Measurements from ENCODE around the gene IQCC. TPM values are rescaled to one million over a fixed set of nuclear protein-coding genes. Genes with fewer than 3 reads are reported as not detected.

IQCC gene
- total RNA-seq, 4 donors from 2014 or later, result 0.88 to 8.3 (median 2.6) TPM

DNA sequence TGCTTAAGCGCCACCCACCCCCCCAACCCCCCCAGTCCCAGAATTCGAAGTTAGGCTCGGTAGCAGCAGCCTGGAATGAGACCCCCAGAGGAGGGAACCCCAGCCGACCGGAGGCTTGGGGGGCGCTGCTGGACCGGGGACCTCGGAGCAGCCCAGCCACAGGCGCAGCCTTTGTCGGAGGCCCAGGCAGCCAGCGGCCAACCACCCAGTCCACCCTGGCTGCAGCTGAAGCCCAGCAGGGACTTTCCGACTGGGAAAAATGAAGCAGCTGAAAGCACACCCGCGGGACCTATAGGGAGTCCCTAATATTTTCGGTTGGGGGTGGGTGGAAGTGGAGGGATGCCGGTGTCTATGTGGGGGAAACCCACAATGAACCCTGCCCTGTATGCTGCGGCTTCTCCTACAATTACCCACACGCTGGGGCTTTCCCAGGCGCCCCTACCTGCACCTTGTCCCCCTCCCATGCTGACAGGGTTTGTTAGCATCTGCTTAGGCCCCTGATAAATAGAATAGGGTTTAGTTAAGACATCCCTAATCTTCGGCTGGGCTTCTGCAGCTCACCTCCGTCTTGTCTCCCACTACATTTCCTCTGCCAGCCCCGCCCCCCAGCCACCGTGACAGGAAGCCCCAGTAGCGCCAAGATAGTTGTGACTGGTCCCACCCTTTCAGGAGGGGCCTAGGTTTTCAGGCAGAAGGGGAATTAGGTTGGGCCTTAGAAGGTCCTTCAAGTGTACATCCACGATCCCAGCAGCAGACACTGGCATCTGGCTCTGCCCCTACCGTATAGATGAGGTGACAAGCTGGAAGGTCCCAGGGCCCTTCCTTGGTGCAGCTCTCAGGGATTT lies 4.2 kb upstream of the IQCC start:
- no peaks in the 10 kb centered on the region for H3K27me3 ChIP-seq
- H3K4me1 ChIP-seq, result peaks cover 0 to 37% (median 14%) of the 10 kb centered on the region in 4 donors
- peak; percentile 67 to 96 (median 93) for DNase-seq
- H3K4me3 ChIP-seq, result peak overlapping the region; percentile 37 to 73 (median 62)
- peak overlapping the region; percentile 45 to 78 (median 74) for H3K27ac ChIP-seq
- H3K9me3 ChIP-seq, result no peaks in the 10 kb centered on the region
- TF ChIP-seq CTCF (IDR thresholded peaks at IDR 0.05), result peak in 1 of 6 experiments; percentile 7
- no peak for TF ChIP-seq POLR2A (IDR thresholded peaks at IDR 0.05)
- peaks cover 0 to 21% (median 0%) of the 10 kb centered on the region in 3 donors for H3K36me3 ChIP-seq

DNA sequence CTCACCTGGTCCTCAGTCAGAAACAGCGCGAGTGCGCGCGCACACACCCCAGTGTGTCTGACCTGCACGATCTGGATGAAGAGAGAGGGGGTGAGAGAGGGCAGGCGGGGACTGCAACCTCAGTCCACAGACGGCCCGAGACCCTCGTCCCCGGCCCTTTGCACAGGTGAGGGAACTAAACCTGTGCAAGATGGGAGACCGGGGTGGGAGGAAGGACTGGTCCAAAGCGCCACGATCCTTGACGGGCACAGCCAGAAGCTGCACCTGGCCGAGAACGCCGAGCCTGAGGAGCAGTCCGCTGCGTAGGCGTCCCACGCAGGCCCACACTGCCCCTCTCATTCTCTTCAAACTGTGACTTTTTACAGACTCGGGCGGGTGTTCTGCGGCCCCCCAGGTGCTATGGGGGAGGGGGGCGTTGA lies 519 bp upstream of the IQCC start:
- Histone ChIP-seq H3K4me3 (peak overlapping the region; percentile 55 to 64 (median 56)), H3K36me3 (no peaks in the 10 kb centered on the region), H3K27me3 (no peaks in the 10 kb centered on the region), H3K27ac (peak overlapping the region in 2 of 4 donors; percentile 58 to 61), H3K4me1 (peaks cover 0 to 43% (median 15%) of the 10 kb centered on the region in 4 donors), H3K9me3 (no peaks in the 10 kb centered on the region)
- TF ChIP-seq POLR2A (IDR thresholded peaks at IDR 0.05) (no peak), CTCF (IDR thresholded peaks at IDR 0.05) (no peak)
- no peak for DNase-seq

DNA sequence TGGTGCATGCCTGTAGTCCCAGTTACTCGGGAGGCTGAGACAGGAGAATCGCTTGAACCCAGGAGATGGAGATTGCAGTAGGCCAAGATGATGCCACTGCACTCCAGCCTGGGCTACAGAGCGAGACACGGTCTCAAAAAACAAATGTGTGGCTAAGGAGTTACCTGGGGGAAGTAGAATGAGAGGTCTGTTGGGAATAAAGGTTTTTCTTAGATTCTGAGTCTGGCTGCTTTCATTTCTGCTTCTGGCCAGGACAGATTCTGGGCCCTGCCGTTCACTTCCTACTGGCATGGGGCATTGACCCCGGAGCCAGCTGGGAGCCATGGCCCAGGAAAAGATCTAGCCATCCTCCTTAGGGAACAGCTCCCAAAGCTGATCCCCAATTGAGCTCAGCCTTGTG lies 3.0 kb downstream of the IQCC start:
- Histone ChIP-seq H3K4me1 (peaks cover 0 to 26% (median 10%) of the 10 kb centered on the region in 4 donors), H3K9me3 (no peaks in the 10 kb centered on the region), H3K27ac (peak overlapping the region in 3 of 4 donors; percentile 1 to 85 (median 69)), H3K4me3 (no peak overlapping the region), H3K27me3 (no peaks in the 10 kb centered on the region), H3K36me3 (no peaks in the 10 kb centered on the region)
- TF ChIP-seq POLR2A (IDR thresholded peaks at IDR 0.05) (no peak), CTCF (IDR thresholded peaks at IDR 0.05) (no peak)
- DNase-seq, result no peak

DNA sequence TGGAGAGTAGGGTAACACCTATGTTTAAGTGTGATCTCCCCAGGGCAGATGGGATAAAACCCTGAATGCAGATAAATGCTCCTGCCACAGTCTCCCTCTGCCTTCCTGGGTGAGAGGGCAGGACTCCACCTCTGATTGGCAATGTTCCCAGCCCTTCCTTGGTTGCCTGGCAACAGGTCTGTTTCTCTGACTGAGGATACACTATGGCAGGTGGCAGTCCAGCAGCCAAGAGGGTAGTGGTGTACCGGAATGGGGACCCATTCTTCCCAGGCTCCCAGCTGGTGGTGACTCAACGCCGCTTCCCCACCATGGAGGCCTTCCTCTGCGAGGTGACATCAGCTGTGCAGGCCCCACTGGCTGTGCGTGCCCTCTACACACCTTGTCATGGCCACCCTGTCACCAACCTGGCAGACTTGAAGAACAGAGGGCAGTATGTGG lies 3.4 kb downstream of the IQCC start, which contains the start of gene DCDC2B:
DCDC2B (plus strand) TSS at position 199 of the 438 bp plus-strand sequence; CDS start at position 204, 5 bp downstream.
- H3K36me3 ChIP-seq, result no peaks in the 10 kb centered on the region
- peak in 2 of 3 donors; percentile 90 to 92 for DNase-seq
- no peak for TF ChIP-seq CTCF (IDR thresholded peaks at IDR 0.05)
- TF ChIP-seq POLR2A (IDR thresholded peaks at IDR 0.05), result no peak
- H3K4me3 ChIP-seq, result no peak within 1 kb of the TSS
- H3K27me3 ChIP-seq, result no peaks in the 10 kb centered on the region
- no peaks in the 10 kb centered on the region for H3K9me3 ChIP-seq
- peak within 1 kb of the TSS in 3 of 4 donors; percentile 10 to 85 (median 69) for H3K27ac ChIP-seq
- peaks cover 0 to 26% (median 10%) of the 10 kb centered on the region in 4 donors for H3K4me1 ChIP-seq

- Histone ChIP-seq H3K9me3 (no peaks in the 10 kb centered on the region), H3K4me3 (no peak overlapping the region), H3K4me1 (peaks cover 0 to 16% (median 0%) of the 10 kb centered on the region in 4 donors), H3K36me3 (peaks cover 0 to 18% (median 0%) of the 10 kb centered on the region in 3 donors), H3K27ac (peak overlapping the region in 3 of 4 donors; percentile 47 to 68 (median 57)), H3K27me3 (no peaks in the 10 kb centered on the region)
- DNase-seq, result peak; percentile 54 to 84 (median 71)
- peak; percentile 56 to 84 (median 72) for TF ChIP-seq CTCF (IDR thresholded peaks at IDR 0.05)
- TF ChIP-seq POLR2A (IDR thresholded peaks at IDR 0.05), result no peak
Observed at GRCh38 chr1:32215629-32216480, 10.4 kb downstream of the IQCC start.

All from Peyer's patch (tissue), 4 donors.